GM19043 (cell line): Measurements from ENCODE around the gene RBM47.
"Not testable (repeated sequence)": the region's sequence is repeated elsewhere in the genome, so short reads cannot be mapped to it uniquely, and the experiment has no call there.

Source experiments
- ATAC-seq: cut with Tn5 transposase; IDR thresholded peaks from one replicate; pipeline ENCODE4 v1.9.1; 2021; ENCODE audit warnings: low read depth; ENCODE audit not compliant: unreplicated experiment

Gene RBM47

GRCh38 chr4:40392241-40392640, 237.4 kb downstream of the RBM47 start:
- ATAC-seq: not testable (repeated sequence)

DNA sequence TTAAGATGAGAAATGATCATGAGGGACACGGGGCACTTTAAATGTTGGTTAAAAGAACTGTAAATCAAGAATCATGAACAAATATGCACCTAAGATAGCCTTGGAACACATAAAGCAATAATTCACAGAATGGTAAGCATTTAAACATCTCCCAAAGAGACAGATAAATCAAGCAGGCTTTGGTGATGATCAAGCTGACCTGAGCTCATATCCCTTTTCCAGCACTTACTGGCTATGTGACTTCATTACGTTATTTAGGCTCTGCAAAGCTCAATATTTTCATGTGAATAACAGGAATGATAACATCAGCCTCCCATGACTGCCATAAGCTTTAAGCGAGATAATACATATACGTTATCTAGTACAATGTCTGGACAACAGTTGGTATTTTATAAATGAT, 239.7 kb downstream of the RBM47 start:
- ATAC-seq: no peak

DNA sequence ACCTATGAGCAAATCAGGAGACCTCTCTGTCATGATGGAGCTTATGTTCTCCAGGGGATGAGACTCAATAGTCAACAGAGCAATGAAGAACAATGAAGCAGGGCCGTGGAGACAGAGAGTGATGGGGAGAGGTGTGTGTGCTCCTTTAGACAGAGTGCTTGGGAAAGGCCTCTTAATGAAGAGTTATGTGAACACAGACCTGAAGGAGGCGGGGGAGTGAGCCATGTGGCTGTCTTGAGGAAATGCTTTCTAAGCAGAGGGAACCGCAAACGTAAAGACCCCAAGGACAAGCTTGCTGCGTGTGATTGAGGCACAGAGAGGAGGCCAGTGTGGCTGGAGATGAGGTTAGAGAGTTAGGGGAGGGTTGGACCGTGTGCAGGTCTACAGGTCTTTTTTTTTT, 241.4 kb downstream of the RBM47 start:
- ATAC-seq: no peak

- no peak for ATAC-seq
These were observed 249.0 kb downstream of the RBM47 start for GRCh38 chr4:40380647-40381046.

DNA sequence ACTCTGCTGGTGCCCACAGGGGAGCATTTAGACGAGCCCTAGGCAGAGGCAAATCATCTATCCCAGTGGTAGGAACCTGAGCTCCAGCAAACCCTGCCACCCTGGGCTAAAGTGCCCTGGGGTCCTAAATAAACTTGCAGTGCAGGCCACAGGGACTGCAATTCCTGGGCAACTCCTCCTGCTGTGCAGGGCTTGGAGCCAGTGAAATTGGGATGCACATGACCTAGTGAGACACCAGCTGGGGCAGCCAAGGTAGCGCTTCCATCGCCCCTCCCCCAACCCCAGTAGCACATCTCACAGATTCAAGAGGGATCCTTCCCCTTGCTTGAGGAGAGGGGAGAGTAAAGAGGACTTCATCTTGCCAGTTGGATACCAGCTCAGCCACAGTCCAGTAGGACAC, 250.4 kb downstream of the RBM47 start:
- ATAC-seq: no peak

DNA sequence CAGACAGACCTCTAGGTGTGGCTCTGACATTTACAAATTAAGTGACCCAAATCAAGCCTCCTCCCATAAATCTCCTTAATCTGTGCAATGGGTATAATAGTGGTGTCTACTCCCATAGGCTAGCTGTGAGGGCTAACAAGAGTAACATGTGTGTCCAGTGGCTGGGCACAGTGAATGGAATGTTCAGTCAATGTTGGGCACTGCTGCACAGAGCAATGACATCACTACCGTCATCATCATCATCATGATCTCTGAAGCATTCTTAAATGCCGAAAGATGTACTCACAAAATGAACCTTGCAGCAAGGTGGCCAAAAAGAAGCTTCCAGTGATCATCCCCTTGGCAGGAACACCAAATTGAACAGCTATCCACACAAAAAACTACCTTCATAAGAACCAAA, 251.0 kb downstream of the RBM47 start:
- no peak for ATAC-seq

- no peak for ATAC-seq
These were observed 251.9 kb downstream of the RBM47 start for GRCh38 chr4:40377512-40378365.

DNA sequence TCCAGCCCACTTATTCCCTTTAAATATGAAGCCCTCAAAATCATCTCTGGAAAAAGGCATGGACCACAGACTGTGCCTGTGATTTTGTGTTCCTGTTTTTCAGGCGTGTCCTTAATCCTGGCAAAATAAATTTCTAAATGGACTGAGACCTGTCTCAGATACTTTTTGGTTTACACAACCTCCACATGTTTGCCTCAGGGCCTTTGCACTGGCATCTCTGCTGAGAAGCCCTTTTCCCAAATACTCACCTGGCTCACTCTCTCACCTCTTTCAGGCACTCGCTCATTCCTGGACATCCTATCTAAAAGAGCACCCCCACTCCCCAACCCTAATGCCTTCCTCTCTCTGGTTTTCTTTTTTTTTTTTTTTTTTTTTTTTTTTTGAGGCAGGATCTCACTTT, 254.0 kb downstream of the RBM47 start:
- ATAC-seq: no peak

GRCh38 chr4:40375095-40375494, 254.6 kb downstream of the RBM47 start:
- no peak for ATAC-seq

DNA sequence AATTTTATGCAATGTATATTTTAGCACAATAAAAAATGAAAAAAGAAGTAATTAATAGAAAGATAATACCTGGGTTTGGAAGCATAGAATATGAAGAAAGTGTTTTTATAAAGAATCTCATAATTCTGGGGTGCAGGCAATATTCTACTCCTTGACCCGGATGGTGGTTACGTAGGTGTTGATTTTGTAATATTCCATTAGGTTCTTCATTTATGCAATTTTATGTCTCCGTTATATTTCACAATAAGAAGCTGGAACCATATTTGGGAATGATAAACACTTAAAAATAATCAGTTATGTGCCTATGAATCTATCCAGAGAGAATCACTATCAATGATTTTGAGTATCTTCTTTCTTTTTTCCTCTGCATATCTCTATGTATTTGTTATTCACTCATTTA, 256.0 kb downstream of the RBM47 start:
- ATAC-seq: no peak
